KBM-7 (cell line): Measurements from ENCODE around the gene ANKRD63.

Source experiments
- DNase-seq: peaks from one replicate; pipeline ENCODE4 v3.0.0-alpha.2; 2015
- in situ Hi-C: fragments of 300-500 bp; cut with MboI; formaldehyde crosslinking; loops from 2 replicates; pipeline ENCODE4 v1.14.3; 2020; ENCODE audit warnings: low sequenced_read_pairs, low pct_unique_long_range_greater_than_20kb, mixed read lengths

Gene ANKRD63

GRCh38 chr15:40252141-40252437 is 30.8 kb downstream of the ANKRD63 start:
- in situ Hi-C loops = loop anchor here (25.0 kb wide), 1 partner anchor 465 kb away; the partner anchor contains the start of gene FSIP1
- DNase-seq = no peak

GRCh38 chr15:40251486-40252140 is 31.3 kb downstream of the ANKRD63 start:
- in situ Hi-C loops = loop anchor here (25.0 kb wide), 1 partner anchor 464 kb away; the partner anchor contains the start of gene FSIP1
- no peak for DNase-seq

- in situ Hi-C loops = loop anchor here (25.0 kb wide), 1 partner anchor 464 kb away; the partner anchor contains the start of gene FSIP1
- DNase-seq = no peak
Measured at GRCh38 chr15:40250771-40251483, 31.9 kb downstream of the ANKRD63 start.

GRCh38 chr15:40250304-40250656 is 32.6 kb downstream of the ANKRD63 start:
- no peak for DNase-seq
- in situ Hi-C loops = loop anchor here (25.0 kb wide), 1 partner anchor 463 kb away; the partner anchor contains the start of gene FSIP1

DNA sequence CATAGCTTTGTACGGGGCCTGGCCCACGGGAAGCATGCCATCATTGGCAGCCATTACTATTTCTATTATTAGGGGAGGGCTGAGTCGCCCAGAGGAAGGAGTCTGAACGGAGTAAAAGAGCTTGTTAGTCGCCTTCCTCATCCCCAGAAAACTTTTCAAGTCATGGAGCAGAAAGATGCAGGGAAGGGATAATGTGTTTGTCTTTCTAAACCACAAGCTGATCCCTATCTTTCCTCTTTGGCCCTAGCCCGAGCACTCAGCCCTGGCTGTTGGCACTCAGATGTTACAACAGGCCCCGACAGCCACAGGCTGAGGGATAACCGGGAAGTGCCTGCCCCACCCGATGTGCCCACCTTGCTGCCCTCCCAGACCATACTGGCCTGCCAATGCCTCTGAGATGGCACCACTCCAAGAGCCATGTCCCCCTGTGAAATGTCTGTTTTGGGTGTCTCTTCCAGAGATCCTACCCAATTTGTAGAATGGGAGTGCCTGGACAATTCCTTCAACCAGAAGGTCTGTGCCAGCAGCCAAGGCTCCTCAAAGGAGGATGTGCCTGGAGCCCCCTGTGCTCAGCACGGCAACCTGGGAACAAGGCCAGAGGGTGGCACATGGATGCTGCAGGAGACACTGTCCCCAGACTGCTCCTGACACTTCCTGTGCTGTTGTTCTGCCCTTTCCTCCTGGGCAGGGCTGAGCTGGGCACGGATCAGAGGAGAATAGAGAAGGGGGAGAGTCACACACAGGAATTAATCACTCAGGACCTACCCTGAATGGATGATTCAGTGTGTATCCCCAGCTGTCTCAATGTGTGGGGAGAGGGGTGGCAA is 33.2 kb downstream of the ANKRD63 start:
- DNase-seq = peak; percentile 39
- in situ Hi-C loops = loop anchor here (25.0 kb wide), 1 partner anchor 462 kb away; the partner anchor contains the start of gene FSIP1

GRCh38 chr15:40248006-40248783 is 34.7 kb downstream of the ANKRD63 start:
- in situ Hi-C loops = no loop called here
- DNase-seq = no peak

GRCh38 chr15:40247406-40247971 is 35.4 kb downstream of the ANKRD63 start:
- in situ Hi-C loops = no loop called here
- DNase-seq = no peak

- DNase-seq = no peak
Measured at GRCh38 chr15:40246496-40247280, 36.2 kb downstream of the ANKRD63 start.

GRCh38 chr15:40245666-40246450 is 37.0 kb downstream of the ANKRD63 start:
- in situ Hi-C loops = no loop called here
- DNase-seq = no peak

More at GRCh38 chr15:40246496-40247280, 36.2 kb downstream of the ANKRD63 start:
- in situ Hi-C loops = no loop called here

- DNase-seq = no peak
- in situ Hi-C loops = no loop called here
Measured at GRCh38 chr15:40244961-40245523, 37.8 kb downstream of the ANKRD63 start.

DNA sequence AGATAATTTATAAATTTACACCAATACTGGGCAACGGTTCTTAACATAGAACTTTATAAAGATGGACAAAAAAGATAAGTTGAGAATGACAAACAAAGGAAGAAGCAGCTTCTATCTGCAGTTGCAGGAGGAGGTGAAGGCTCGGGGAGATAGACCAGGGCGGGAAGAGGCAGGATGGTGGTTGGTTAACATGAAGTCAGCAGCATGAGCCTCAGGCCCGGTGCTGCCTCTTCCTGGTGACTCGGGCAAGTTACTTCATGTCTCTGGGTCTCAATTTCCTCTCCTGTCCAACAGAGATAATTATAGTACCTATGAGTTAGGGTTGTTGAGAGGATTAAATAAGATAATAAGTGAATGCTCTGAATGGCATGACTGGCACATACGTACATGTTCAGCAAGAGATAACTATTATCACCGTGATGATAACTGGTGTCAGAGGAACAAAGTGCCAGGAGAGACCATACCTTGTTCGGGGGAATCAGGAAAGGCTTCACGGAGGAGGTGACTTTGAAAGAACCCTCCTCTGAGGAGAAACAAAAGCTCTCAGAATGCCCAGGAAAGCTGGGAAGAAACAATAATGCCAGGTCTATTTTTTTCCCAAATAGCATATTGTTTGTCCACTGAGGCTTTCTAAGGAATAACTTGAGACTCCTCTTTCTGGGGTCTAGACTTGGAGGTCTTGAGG is 39.6 kb downstream of the ANKRD63 start:
- peak; percentile 33 for DNase-seq
- in situ Hi-C loops = no loop called here

DNA sequence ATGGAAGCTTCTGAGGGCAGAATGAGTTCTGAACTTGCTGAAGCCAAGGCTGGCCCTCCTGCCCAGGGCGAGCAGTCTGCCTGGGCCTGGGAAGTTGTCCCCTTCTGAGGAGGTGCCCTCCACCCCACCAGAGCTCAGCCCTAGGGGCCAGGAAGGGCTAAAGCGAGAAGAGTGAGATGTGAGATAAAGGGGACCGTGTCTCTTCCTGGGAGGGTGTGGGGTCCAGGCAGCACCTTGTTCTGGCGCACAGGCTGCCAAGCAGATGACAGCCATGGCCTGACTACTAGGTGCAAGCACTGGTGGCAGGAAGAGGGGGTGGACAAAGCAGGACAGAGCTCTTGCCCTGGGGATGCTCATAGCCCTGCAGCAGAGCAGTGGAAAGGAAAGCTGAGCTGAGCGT is 40.3 kb downstream of the ANKRD63 start:
- no peak for DNase-seq
- in situ Hi-C loops = no loop called here

- in situ Hi-C loops = no loop called here
- no peak for DNase-seq
Measured at GRCh38 chr15:40242213-40242599, 40.7 kb downstream of the ANKRD63 start.

GRCh38 chr15:40241269-40242212 is 41.3 kb downstream of the ANKRD63 start:
- DNase-seq = no peak
- in situ Hi-C loops = no loop called here

DNA sequence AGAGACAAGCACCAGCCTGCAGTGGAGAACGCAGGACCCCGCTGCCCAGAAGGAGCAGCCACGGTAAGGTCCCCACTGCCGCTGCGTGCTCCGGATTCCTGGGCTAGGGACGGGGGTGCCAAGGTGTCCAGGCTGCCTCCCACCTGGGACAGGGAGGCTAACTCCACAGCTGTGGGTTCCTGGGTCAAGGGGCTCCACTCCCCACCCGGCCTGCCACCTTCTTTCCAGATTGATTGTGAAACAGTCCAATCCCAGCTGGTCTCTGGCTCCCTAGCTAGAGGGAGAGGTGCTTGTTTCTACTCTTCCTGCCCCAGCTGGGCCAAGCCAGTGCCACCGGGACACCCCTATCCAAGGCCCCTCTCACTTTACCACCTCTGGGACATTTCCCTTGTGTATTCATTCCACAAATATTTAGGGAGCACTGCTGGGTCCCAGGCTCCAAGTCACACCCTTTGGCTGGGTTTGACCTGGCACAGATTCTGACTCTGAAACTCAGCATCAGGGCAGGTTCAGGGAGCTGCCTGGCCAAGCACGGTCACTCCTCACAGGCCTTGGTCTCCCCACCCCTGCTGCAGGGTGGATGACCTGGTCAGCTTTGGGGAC is 42.1 kb downstream of the ANKRD63 start:
- in situ Hi-C loops = no loop called here
- no peak for DNase-seq
